Gastroesophageal sphincter (tissue), 4 donors: ENCODE results near the gene PRR18. TPM values are rescaled to one million over a fixed set of nuclear protein-coding genes. Genes with fewer than 3 reads are reported as not detected.

ENCODE experiments used
- ATAC-seq: fragments of 150-250 bp; one replicate; pipeline ENCODE4 v1.9.1; 2016; ENCODE audit warnings: mild to moderate bottlenecking, moderate library complexity
- H3K27ac ChIP-seq, 4 donors: fragments of 200-600 bp; sonication (generic) in 3 of 4; 1 replicate in 3 of 4; 2 replicates in 1 of 4; pipeline ENCODE4 v1.5.1; 2016 to 2019
- H3K27me3 ChIP-seq: fragments of 200-600 bp; sonication (generic); one replicate; pipeline ENCODE4 v1.5.1; 2019
- H3K36me3 ChIP-seq, 2 donors: fragments of 200-600 bp; sonication (generic); one replicate each; pipeline ENCODE4 v1.5.1; 2019; ENCODE audit warnings: control low read depth in 1 of 2
- H3K4me1 ChIP-seq, 3 donors: fragments of 200-600 bp; sonication (generic); 1 replicate in 2 of 3; 2 replicates in 1 of 3; pipeline ENCODE4 v1.5.1; 2016 to 2019; ENCODE audit warnings: control low read depth in 2 of 3
- H3K4me3 ChIP-seq, 2 donors: fragments of 200-600 bp; sonication (generic); one replicate each; pipeline ENCODE4 v1.5.1; 2019; ENCODE audit warnings: mild to moderate bottlenecking in 1 of 2, moderate library complexity in 1 of 2
- H3K9me3 ChIP-seq, 3 donors: fragments of 200-600 bp; sonication (generic); one replicate each; pipeline ENCODE4 v1.5.1; 2017 to 2019; ENCODE audit warnings: control low read depth in 2 of 3
- EP300 ChIP-seq: sonication (generic); formaldehyde crosslinking; IDR thresholded peaks from one replicate; pipeline ENCODE4 v1.6.1; 2017; ENCODE audit warnings: antibody characterized with exemption, mild to moderate bottlenecking
- POLR2A ChIP-seq, 2 donors: fragments of 450-650 bp; IDR thresholded peaks; one replicate each; pipeline ENCODE4 v1.6.1; 2017; ENCODE audit warnings: antibody characterized with exemption in 2 of 2, mild to moderate bottlenecking in 2 of 2, moderate library complexity in 1 of 2
- POLR2AphosphoS5 ChIP-seq: sonication (generic); formaldehyde crosslinking; IDR thresholded peaks from one replicate; pipeline ENCODE4 v1.6.1; 2017; ENCODE audit warnings: antibody characterized with exemption
- whole genome bisulfite sequencing, 2 donors: methylation state at CpG; one replicate each; pipeline ENCODE4 v1.1.5; 2018; ENCODE audit warnings: low coverage in 1 of 2; 5-methylcytosine and 5-hydroxymethylcytosine counted together
- total RNA-seq, 4 donors: library from RNA; depleted of rRNA; stranded (reverse); fragments of >200 nt; gene quantifications; one replicate each; pipeline ENCODE4 v1.1.0, GENCODE V29; 2016
- TF ChIP-seq, protein P1 (sequence below), 4 experiments: fragments of 200-600 bp in 2 of 4; fragments of 450-650 bp in 2 of 4; sonication (generic) in 1 of 4; IDR thresholded peaks; one replicate each; pipeline ENCODE4 v1.5.1; 2017 to 2019; ENCODE audit warnings: antibody characterized with exemption in 4 of 4, mild to moderate bottlenecking in 2 of 4, moderate library complexity in 2 of 4

PRR18 gene
- total RNA-seq, 4 donors from 2014 or later, result not detected

DNA sequence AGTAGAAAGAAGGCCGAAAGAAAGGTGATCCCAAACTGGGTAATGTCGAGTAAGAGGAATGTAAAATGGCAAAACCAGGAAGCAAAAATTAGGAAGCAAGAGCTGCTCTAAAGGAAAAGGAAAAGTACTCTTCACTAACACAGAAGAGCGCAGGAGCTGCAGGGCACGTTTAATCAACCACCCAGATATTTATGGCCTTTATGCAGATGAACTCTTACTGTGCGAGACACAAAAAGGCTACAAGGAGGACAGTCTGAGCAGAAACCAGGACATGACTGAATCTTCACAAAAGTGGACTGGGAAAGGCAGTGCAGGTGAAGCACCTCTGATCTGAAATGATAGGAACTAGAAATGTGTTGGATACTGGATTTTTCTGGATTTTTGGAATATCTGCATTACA, 15.2 kb upstream of the PRR18 start:
- TF ChIP-seq POLR2AphosphoS5, result no peak
- TF ChIP-seq, protein P1, sequence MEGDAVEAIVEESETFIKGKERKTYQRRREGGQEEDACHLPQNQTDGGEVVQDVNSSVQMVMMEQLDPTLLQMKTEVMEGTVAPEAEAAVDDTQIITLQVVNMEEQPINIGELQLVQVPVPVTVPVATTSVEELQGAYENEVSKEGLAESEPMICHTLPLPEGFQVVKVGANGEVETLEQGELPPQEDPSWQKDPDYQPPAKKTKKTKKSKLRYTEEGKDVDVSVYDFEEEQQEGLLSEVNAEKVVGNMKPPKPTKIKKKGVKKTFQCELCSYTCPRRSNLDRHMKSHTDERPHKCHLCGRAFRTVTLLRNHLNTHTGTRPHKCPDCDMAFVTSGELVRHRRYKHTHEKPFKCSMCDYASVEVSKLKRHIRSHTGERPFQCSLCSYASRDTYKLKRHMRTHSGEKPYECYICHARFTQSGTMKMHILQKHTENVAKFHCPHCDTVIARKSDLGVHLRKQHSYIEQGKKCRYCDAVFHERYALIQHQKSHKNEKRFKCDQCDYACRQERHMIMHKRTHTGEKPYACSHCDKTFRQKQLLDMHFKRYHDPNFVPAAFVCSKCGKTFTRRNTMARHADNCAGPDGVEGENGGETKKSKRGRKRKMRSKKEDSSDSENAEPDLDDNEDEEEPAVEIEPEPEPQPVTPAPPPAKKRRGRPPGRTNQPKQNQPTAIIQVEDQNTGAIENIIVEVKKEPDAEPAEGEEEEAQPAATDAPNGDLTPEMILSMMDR (IDR thresholded peaks at IDR 0.05), result no peak
- TF ChIP-seq EP300, result no peak
- no peak for TF ChIP-seq POLR2A (IDR thresholded peaks at IDR 0.05)
- Histone ChIP-seq H3K27me3 (no peaks in the 10 kb centered on the region), H3K4me1 (no peaks in the 10 kb centered on the region), H3K36me3 (peaks cover 2 to 86% of the 10 kb centered on the region in 2 donors), H3K9me3 (no peaks in the 10 kb centered on the region), H3K27ac (no peak overlapping the region), H3K4me3 (no peak overlapping the region)
- no peak for ATAC-seq
- 85 to 89% methylated on average over 4 to 5 of the region's 5 CpGs for WGBS, 2 donors

DNA sequence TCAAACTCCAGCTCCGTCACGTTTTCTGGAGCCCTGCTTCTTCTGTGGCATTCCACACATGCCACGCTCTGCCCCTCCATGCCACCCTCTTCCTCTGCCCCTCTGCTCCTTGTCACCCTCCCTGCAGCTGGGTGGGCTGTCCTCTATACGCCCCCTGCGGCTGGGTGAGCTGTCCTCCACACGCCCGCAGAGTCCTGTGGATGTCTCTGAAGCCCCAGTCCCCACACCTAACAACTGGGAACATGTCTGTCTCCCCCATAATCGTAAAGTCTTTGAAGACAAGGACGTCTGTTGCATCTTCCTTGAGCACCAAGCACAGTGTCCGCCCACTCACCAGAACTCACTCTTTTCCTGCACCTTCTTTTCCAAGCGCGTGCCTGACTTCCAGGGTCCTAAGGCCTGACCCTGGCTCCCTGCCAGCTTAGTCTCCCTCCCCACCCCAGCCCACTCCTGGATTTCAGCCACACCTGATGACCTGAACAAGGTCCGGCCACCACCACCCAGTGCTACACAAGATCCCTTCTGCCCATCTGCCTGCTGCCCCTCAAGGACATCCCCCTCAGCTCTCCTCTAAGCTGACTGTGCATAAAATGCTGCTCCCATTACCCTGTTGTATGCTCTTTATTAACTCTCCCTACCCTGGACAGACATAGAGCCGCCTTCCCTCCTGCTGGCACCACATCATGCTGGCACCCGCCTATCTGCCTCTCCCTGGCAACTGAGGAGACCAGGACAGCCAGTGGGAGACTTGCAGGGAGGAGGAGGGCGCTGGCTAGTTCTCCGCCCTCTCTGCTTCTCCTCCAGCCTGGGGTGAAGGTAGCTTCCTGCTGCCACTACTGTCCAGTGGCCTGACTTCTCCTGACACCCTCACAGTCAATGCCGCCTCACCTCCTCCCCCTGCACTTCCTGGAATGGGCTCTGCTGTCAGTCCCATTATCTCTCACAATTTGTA, 10.7 kb upstream of the PRR18 start:
- no peak for TF ChIP-seq POLR2A (IDR thresholded peaks at IDR 0.05)
- no peak for TF ChIP-seq EP300
- no peak for TF ChIP-seq POLR2AphosphoS5
- TF ChIP-seq, protein P1 (IDR thresholded peaks at IDR 0.05), result no peak
- Histone ChIP-seq H3K9me3 (no peaks in the 10 kb centered on the region), H3K27me3 (no peaks in the 10 kb centered on the region), H3K27ac (no peak overlapping the region), H3K4me1 (no peaks in the 10 kb centered on the region), H3K36me3 (peaks cover 0 to 51% of the 10 kb centered on the region in 2 donors), H3K4me3 (no peak overlapping the region)
- ATAC-seq, result no peak
- WGBS, 2 donors, result 76 to 94% methylated on average over 7 to 14 of the region's 18 CpGs

DNA sequence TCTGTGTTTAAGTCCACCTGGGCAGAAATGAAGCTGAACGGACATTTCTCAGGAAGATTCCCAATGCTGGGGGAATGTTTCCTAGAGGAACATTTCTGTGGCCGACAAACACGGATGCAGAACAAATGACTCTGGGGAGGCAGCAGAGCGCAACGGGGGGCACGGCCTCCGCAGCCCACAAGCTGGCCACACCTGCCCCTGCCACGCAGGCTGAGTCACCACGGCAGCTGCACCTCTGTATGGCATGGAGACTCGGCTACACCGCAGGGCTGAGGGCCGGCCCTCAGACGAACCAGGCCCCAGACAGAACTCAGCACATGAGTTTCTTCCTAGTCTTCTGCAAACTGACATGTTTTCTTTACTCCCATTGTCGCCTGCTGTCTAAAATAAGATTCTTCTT, 10.0 kb upstream of the PRR18 start:
- Histone ChIP-seq H3K27ac (no peak overlapping the region), H3K4me1 (no peaks in the 10 kb centered on the region), H3K4me3 (no peak overlapping the region), H3K36me3 (peaks cover 0 to 44% of the 10 kb centered on the region in 2 donors), H3K9me3 (no peaks in the 10 kb centered on the region), H3K27me3 (no peaks in the 10 kb centered on the region)
- no peak for ATAC-seq
- TF ChIP-seq POLR2AphosphoS5 (no peak), POLR2A (IDR thresholded peaks at IDR 0.05) (no peak)
- TF ChIP-seq, protein P1 (IDR thresholded peaks at IDR 0.05), result no peak
- WGBS, 2 donors, result 71 to 78% methylated on average over 7 to 10 of the region's 14 CpGs

DNA sequence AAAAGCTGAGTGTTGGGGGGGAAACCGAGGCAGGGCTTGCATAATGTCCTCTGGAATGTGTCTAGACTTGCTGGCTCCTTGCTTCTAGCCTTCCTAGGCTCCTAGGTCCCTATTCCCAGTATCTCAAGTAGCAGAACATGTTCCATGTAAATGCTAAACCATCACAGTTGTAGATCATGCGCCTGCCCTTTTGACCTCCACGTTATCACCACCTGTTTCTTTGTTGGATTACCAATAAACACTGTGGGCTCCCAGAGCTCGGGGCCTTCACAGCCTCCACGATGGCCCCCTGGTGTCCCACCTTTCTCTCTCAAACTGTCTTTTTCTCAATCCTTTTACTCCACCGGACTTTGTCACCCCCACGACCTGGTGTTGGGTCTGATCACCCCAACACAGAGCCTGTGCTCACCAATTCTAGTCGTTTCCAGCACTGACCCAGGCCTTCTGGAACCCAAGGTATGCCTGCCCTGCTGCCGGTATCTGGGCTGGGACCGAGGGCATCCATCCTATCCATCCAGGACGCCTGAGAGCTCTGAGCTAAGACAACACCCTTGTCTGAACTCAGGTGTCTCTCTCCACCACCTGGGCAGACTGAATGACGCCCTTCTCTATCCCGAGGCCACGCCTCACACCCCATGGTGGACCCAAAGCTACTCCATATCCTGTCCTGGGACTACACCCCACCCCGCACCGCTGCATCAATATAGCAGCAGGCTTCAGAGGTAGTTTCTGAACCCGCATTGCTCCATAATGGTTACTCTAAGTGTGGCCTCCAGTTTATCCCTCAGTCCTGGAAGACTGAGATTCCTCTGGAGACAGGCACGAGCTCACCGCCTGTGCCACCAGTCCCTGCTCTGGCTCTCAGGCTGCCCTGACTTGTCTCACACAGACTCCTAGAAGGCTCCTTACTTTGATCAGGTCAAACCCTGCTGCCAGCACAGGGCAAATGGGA, 9.3 kb upstream of the PRR18 start:
- no peak overlapping the region for H3K4me3 ChIP-seq
- WGBS, 2 donors, result 78 to 81% methylated on average over 5 to 17 of the region's 19 CpGs
- no peak overlapping the region for H3K27ac ChIP-seq
- H3K27me3 ChIP-seq, result no peaks in the 10 kb centered on the region
- no peaks in the 10 kb centered on the region for H3K9me3 ChIP-seq
- no peak for ATAC-seq
- peaks cover 0 to 37% of the 10 kb centered on the region in 2 donors for H3K36me3 ChIP-seq
- TF ChIP-seq POLR2AphosphoS5 (no peak), EP300 (no peak), POLR2A (IDR thresholded peaks at IDR 0.05) (no peak)
- TF ChIP-seq, protein P1 (IDR thresholded peaks at IDR 0.05), result no peak
- H3K4me1 ChIP-seq, result no peaks in the 10 kb centered on the region
